Spinal cord (tissue), 10 donors: ENCODE measurements around the gene FGFR2. TPM values are rescaled to one million over a fixed set of nuclear protein-coding genes. Genes with fewer than 3 reads are reported as not detected.
A peak's percentile ranks its signal among the peaks of the same experiment; 100 is the strongest.

Experiments used
- DNase-seq, 6 donors: peaks; one replicate each; pipeline versions ENCODE4 v3.0.0 to v3.0.0-alpha.2; 2013 to 2015; ENCODE audit warnings: low spot score in 6 of 6, low read depth in 4 of 6
- H3K27ac ChIP-seq: one replicate; pipeline ENCODE4 v1.5.1; 2013; ENCODE audit warnings: low read depth, low read length, control low read depth
- H3K27me3 ChIP-seq: one replicate; pipeline ENCODE4 v1.6.1; 2013; ENCODE audit warnings: low read length; ENCODE audit not compliant: control insufficient read depth, insufficient read depth
- H3K36me3 ChIP-seq: one replicate; pipeline ENCODE4 v1.6.1; 2013; ENCODE audit warnings: low read length; ENCODE audit not compliant: control insufficient read depth, insufficient read depth
- H3K4me1 ChIP-seq: one replicate; pipeline ENCODE4 v1.6.1; 2013; ENCODE audit warnings: low read length; ENCODE audit not compliant: control insufficient read depth, insufficient read depth
- H3K4me3 ChIP-seq: one replicate; pipeline ENCODE4 v1.5.1; 2013; ENCODE audit warnings: low read depth, low read length, control low read depth
- H3K9me3 ChIP-seq: one replicate; pipeline ENCODE4 v1.6.1; 2013; ENCODE audit warnings: low read length; ENCODE audit not compliant: control insufficient read depth, insufficient read depth
- WGBS: methylation state at CpG from one replicate; pipeline ENCODE4 v1.1.5; 2013; ENCODE audit warnings: missing lambda C conversion rate; ENCODE audit not compliant: insufficient coverage; 5-methylcytosine and 5-hydroxymethylcytosine counted together
- polyA plus RNA-seq, 2 donors: library from polyadenylated mRNA; unstranded; fragments of 120-200 nt; gene quantifications; one replicate each; pipeline ENCODE4 v1.2.1, GENCODE V29; 2013; ENCODE audit not compliant: insufficient read length in 2 of 2
- total RNA-seq, 2 donors: library from RNA; depleted of rRNA in 1 of 2; stranded (reverse); fragments of 120-200 nt in 1 of 2; fragments of >200 nt in 1 of 2; gene quantifications; one replicate each; pipeline versions ENCODE4 v1.2.3 to v1.2.4, GENCODE V29; 2013 to 2014
- donor health status: healthy.

Gene FGFR2
- total and polyA plus RNA-seq, 4 donors: 80.7 to 163 (median 102) TPM

DNA sequence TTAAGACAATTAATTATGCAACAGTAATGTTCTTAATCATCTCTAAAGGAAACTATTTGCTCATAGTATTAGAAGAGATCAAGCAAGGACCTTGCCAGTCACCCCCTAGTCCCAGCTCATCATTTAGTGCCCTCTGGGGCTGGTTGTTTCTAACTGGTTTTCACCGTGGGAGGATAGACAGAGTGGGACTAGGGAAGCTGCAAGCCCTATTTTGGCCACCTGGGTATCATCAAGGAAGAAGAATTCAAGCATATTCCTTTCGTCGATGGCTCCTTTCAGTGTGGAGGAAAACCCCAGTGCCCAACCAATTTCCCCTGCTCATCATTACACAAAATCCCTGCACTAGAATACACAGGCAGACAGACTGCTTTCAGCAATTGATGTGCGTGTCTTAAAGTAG lies 30.6 kb upstream of the FGFR2 start:
- Histone ChIP-seq H3K27ac (peak overlapping the region; percentile 34), H3K36me3 (no peaks in the 10 kb centered on the region), H3K27me3 (peaks cover 2% of the 10 kb centered on the region), H3K9me3 (no peaks in the 10 kb centered on the region), H3K4me3 (no peak overlapping the region), H3K4me1 (peaks cover 17% of the 10 kb centered on the region)
- 83% methylated on average over 3 of the region's 4 CpGs for WGBS
- DNase-seq: peak in 1 of 6 donors; percentile 67

DNA sequence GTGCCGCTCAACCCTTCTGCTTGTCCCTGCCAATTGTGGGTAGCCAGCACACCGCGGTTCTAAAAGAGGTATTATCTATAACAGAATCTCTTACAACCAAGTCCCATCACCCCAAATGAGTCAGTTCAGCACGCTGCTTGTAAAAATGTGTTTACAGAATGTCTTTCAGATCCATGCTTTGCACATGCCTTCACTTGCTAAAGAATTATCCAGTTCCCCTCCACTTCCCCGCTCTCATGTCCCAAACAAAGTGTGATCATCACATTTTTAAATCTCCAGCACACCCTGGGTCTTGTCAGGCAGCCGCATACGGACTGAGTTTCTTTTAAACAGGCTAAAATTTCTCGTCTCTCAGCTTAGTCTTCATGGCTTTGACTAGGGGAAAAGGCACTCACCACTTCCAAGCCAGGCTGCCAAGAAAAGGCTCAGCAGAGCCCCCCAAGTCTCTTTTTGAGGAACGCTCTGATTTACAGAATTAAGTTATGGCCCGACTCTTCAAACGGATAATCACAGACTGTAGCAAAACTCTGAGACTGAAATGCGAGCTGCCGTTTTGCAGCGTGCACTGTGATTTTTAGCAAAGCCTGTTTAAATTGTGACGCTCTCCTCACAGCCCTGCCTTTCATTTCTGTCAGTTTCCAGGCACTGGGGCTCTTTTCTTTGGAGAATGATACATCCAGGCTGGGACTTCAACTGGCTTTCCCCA lies 29.8 kb upstream of the FGFR2 start:
- Histone ChIP-seq H3K27ac (peak overlapping the region; percentile 34), H3K4me3 (no peak overlapping the region), H3K9me3 (no peaks in the 10 kb centered on the region), H3K27me3 (peaks cover 2% of the 10 kb centered on the region), H3K36me3 (no peaks in the 10 kb centered on the region), H3K4me1 (peaks cover 17% of the 10 kb centered on the region)
- WGBS: 31% methylated on average over 12 of the region's 15 CpGs
- peak in 2 of 6 donors; percentile 43 to 63 for DNase-seq

DNA sequence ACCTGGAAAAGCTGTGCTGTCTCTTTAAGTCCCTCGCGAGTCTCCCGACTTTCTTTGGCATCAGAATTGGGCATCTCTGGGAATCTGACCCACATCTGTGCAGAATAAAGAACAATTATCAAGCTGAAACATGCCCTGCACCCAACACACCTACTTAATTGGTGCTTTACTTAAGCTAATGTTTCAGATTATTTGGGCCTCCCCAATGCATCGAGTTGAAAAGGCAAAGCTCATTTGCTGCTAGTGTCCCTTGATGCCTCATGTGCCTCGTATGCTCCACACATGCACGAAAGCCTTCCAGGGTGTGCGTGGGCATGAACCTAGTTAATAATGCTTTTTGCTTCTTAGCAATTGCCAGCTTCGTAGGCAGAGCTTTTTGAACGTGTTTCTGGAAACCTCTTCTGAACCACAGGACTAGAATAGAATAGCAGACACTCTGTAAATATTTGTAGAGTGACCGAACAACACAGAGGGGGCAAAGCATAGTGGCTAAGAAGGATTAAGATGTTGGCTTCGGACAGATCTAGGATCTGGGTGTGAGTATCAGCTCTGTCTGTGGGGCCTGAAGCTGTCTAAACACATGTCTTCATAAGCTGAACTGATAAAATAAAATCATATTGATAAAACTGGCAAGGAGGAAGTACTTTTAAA lies 26.7 kb upstream of the FGFR2 start:
- Histone ChIP-seq H3K4me1 (peaks cover 9% of the 10 kb centered on the region), H3K36me3 (no peaks in the 10 kb centered on the region), H3K4me3 (no peak overlapping the region), H3K27ac (no peak overlapping the region), H3K27me3 (peaks cover 4% of the 10 kb centered on the region), H3K9me3 (no peaks in the 10 kb centered on the region)
- peak in 1 of 6 donors; percentile 19 for DNase-seq
- WGBS: 35% methylated on average over 7 of the region's 11 CpGs

- 88% methylated on average over 1 of the region's 2 CpGs for WGBS
- Histone ChIP-seq H3K36me3 (no peaks in the 10 kb centered on the region), H3K4me1 (peaks cover 34% of the 10 kb centered on the region), H3K27me3 (peaks cover 2% of the 10 kb centered on the region), H3K9me3 (peaks cover 7% of the 10 kb centered on the region), H3K4me3 (no peak overlapping the region), H3K27ac (no peak overlapping the region)
- no peak for DNase-seq
Observed at GRCh38 chr10:121618906-121619305, 20.7 kb upstream of the FGFR2 start.

DNA sequence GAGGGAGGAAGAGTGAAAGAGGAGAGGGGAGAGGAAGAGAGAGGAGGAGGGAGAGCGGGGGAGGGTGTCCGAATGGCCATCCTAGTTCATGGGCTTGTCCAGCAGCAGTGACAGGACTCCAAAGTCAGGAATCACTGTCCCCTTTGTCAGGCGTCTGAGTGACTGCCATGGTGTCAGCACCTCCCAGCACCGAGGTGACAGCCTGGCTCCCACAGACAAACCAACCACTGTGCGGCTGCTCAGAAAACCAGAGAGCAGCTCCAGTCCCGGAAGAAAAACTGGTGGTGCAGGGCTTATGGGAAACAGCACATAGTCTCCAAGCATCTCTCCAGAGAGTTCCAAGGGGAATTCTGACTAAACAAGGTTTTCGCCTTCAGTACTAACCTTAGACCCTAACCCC lies 18.9 kb upstream of the FGFR2 start:
- H3K4me1 ChIP-seq: peaks cover 34% of the 10 kb centered on the region
- no peaks in the 10 kb centered on the region for H3K36me3 ChIP-seq
- peak overlapping the region; percentile 47 for H3K27ac ChIP-seq
- no peak for DNase-seq
- 62% methylated on average over 7 of the region's 7 CpGs for WGBS
- peaks cover 7% of the 10 kb centered on the region for H3K9me3 ChIP-seq
- peaks cover 2% of the 10 kb centered on the region for H3K27me3 ChIP-seq
- no peak overlapping the region for H3K4me3 ChIP-seq

- WGBS: 82% methylated on average over 10 of the region's 11 CpGs
- no peaks in the 10 kb centered on the region for H3K27me3 ChIP-seq
- peaks cover 7% of the 10 kb centered on the region for H3K9me3 ChIP-seq
- H3K4me3 ChIP-seq: no peak overlapping the region
- no peak overlapping the region for H3K27ac ChIP-seq
- DNase-seq: no peak
- H3K36me3 ChIP-seq: no peaks in the 10 kb centered on the region
- peaks cover 34% of the 10 kb centered on the region for H3K4me1 ChIP-seq
Observed at GRCh38 chr10:121616291-121616690, 18.0 kb upstream of the FGFR2 start.

DNA sequence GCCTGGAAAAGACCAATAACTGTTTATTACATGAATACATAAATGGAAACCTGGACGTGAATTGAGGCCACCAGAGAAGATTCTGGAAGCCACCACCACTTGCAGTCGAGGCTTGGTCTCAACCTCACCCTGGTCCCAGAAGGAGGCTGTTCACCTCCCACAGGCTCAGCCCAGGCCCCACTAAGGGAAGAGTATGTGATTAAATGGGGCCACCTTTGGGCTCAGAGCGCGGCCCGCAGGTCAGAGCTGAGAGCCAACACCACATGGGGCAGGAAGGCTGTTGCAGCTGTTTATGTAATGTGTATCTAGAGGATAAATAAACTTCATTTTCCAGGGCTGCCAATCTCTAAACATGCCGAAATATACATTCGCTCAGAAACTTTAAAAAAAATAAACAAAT lies 17.6 kb upstream of the FGFR2 start:
- peak overlapping the region; percentile 66 for H3K27ac ChIP-seq
- no peak overlapping the region for H3K4me3 ChIP-seq
- no CpG with 5 or more reads among the region's 7 CpGs for WGBS
- H3K27me3 ChIP-seq: no peaks in the 10 kb centered on the region
- H3K36me3 ChIP-seq: no peaks in the 10 kb centered on the region
- no peak for DNase-seq
- H3K4me1 ChIP-seq: peaks cover 34% of the 10 kb centered on the region
- H3K9me3 ChIP-seq: peaks cover 7% of the 10 kb centered on the region

GRCh38 chr10:121615435-121615793 lies 17.2 kb upstream of the FGFR2 start:
- peak overlapping the region; percentile 66 for H3K27ac ChIP-seq
- H3K4me3 ChIP-seq: no peak overlapping the region
- H3K9me3 ChIP-seq: peaks cover 7% of the 10 kb centered on the region
- peak in 1 of 6 donors; percentile 55 for DNase-seq
- H3K27me3 ChIP-seq: no peaks in the 10 kb centered on the region
- H3K36me3 ChIP-seq: no peaks in the 10 kb centered on the region
- 62% methylated on average over 4 of the region's 12 CpGs for WGBS
- H3K4me1 ChIP-seq: peaks cover 34% of the 10 kb centered on the region

DNA sequence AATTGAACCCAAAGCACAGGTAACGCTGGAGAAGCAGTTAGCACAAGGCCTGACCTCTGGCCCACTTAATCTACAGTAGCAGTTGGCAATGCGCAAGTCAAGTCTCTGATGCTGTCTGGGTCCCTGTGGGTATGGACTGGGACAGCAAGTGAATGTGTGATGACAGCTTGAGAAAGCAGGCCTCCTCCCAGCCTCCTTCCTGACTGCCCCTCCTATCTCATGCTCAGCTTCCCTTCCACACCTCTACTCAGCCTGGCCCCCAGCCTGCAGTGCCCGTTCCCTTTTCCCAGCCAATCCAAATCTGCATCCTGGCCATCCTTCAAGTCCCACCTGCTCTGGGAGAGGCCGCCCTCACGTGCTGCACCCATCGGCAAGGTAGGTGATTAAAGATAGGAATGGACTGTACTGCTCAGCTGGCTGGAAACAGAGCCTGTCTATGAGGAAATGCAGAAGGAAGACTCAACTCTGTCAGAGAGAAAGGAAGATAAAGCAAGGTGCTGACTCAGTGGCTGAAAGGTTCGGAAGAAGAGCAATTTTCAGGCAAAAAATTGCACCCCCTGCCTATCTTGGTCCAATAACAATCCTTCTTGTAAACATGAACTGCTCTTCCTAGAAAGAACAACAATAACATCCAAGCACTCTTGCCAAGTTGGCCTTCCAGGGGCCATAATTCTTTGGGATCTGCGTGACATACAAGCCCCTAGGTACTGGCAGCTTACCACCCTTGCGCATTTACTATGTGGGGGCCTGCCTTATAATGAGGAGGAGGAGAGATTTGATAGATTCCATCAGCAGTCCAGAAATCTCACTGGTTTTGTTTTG lies 16.6 kb upstream of the FGFR2 start:
- no peak overlapping the region for H3K4me3 ChIP-seq
- H3K27me3 ChIP-seq: no peaks in the 10 kb centered on the region
- no peaks in the 10 kb centered on the region for H3K36me3 ChIP-seq
- H3K27ac ChIP-seq: peak overlapping the region; percentile 8
- H3K4me1 ChIP-seq: peaks cover 34% of the 10 kb centered on the region
- peak in 2 of 6 donors; percentile 54 to 78 for DNase-seq
- WGBS: 91% methylated on average over 6 of the region's 9 CpGs
- peaks cover 7% of the 10 kb centered on the region for H3K9me3 ChIP-seq
